Nephron progenitor cell (in vitro differentiated cells): ENCODE data around the gene OSBPL7.

Source experiments
- DNase-seq: peaks from one replicate; pipeline ENCODE4 v3.0.0; 2021
- H3K27ac Mint-ChIP-seq: 2 replicates; pipeline ENCODE4 v1.8.0; 2021; ENCODE audit warnings: mild to moderate bottlenecking, moderate library complexity, mixed read lengths
- H3K27me3 Mint-ChIP-seq: 2 replicates; pipeline ENCODE4 v1.8.0; 2021; ENCODE audit warnings: mild to moderate bottlenecking, low read depth, mixed read lengths; ENCODE audit not compliant: poor library complexity
- H3K36me3 Mint-ChIP-seq: 2 replicates; pipeline ENCODE4 v1.8.0; 2021; ENCODE audit warnings: low read depth, mixed read lengths
- H3K4me1 Mint-ChIP-seq: 2 replicates; pipeline ENCODE4 v1.8.0; 2021; ENCODE audit warnings: mixed read lengths
- H3K4me3 Mint-ChIP-seq: 2 replicates; pipeline ENCODE4 v1.8.0; 2021; ENCODE audit warnings: mild to moderate bottlenecking, moderate library complexity, mixed read lengths
- H3K9me3 Mint-ChIP-seq: 2 replicates; pipeline ENCODE4 v1.8.0; 2021; ENCODE audit warnings: mild to moderate bottlenecking, moderate library complexity, mixed read lengths
- CTCF ChIP-seq: fragments of 200-600 bp; sonication (generic); IDR thresholded peaks from 2 replicates; pipeline ENCODE4 v1.5.0; 2021; ENCODE audit warnings: antibody characterized with exemption

The OSBPL7 gene

DNA sequence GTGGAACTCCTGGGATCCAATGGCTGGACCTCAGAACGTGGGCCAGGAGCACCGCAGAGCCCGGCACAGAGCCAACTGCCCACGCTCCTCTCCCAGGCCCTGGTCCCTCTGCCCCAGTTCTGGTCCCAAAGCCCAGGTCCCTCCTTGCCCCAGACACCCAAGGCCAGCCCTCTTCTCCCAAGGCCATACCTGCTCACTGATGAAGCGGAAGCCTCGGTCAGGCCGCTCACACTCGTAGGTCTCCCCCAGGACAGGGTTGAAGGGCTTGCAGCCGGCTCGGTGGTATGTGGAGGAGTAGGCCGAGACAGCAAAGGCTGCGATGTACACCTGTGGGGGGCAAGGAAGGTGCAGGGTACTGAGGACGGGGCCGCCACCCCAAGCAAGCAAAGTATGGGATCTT lies 8.5 kb downstream of the OSBPL7 start:
- DNase-seq: no peak
- Mint-ChIP-seq H3K4me1 (peaks cover 6% of the 10 kb centered on the region), H3K9me3 (no peaks in the 10 kb centered on the region), H3K27ac (no peak overlapping the region), H3K4me3 (no peak overlapping the region), H3K27me3 (peaks cover 5% of the 10 kb centered on the region), H3K36me3 (no peaks in the 10 kb centered on the region)
- no peak for TF ChIP-seq CTCF

- Mint-ChIP-seq H3K4me3 (no peak overlapping the region), H3K4me1 (peaks cover 6% of the 10 kb centered on the region), H3K9me3 (no peaks in the 10 kb centered on the region), H3K27ac (no peak overlapping the region), H3K36me3 (no peaks in the 10 kb centered on the region), H3K27me3 (peaks cover 5% of the 10 kb centered on the region)
- TF ChIP-seq CTCF: no peak
- no peak for DNase-seq
Measured at GRCh38 chr17:47812146-47812920, 9.3 kb downstream of the OSBPL7 start.

DNA sequence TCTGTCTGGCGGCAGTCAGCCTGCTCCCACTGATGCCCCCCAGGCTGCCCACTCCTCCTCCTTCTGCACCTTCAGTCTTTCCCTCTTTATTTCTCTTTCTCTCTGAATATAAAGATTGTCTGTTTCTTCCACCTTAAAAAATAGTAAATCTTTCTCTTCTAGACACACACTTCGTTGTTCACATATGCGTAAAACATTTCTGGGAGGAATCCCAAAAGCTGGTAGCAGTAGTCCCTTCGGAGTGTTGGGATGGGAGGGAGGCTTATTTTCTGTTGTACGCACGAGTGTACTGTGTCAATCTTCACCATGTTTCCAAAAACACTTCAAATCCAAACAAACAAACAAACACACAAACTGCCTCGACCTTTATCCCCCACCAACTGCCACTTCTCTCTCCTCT lies 9.9 kb downstream of the OSBPL7 start:
- Mint-ChIP-seq H3K9me3 (no peaks in the 10 kb centered on the region), H3K27me3 (peaks cover 5% of the 10 kb centered on the region), H3K4me1 (peaks cover 6% of the 10 kb centered on the region), H3K4me3 (no peak overlapping the region), H3K36me3 (no peaks in the 10 kb centered on the region), H3K27ac (no peak overlapping the region)
- no peak for TF ChIP-seq CTCF
- no peak for DNase-seq

- no peaks in the 10 kb centered on the region for H3K9me3 Mint-ChIP-seq
- no peak for TF ChIP-seq CTCF
- no peak overlapping the region for H3K27ac Mint-ChIP-seq
- no peaks in the 10 kb centered on the region for H3K36me3 Mint-ChIP-seq
- peaks cover 6% of the 10 kb centered on the region for H3K4me1 Mint-ChIP-seq
- H3K27me3 Mint-ChIP-seq: peaks cover 5% of the 10 kb centered on the region
- DNase-seq: no peak
- H3K4me3 Mint-ChIP-seq: no peak overlapping the region
Measured at GRCh38 chr17:47810901-47811635, 10.5 kb downstream of the OSBPL7 start.

- Mint-ChIP-seq H3K27ac (no peak overlapping the region), H3K4me1 (peaks cover 6% of the 10 kb centered on the region), H3K4me3 (no peak overlapping the region), H3K36me3 (no peaks in the 10 kb centered on the region), H3K27me3 (peaks cover 2% of the 10 kb centered on the region), H3K9me3 (no peaks in the 10 kb centered on the region)
- peak; percentile 41 for DNase-seq
- no peak for TF ChIP-seq CTCF
Measured at GRCh38 chr17:47810200-47810821, 11.3 kb downstream of the OSBPL7 start.
